GM21423 (cell line): Measurements from ENCODE around the gene TRPC4AP.

Experiments
- ATAC-seq: cut with Tn5 transposase; IDR thresholded peaks from one replicate; pipeline ENCODE4 v1.9.1; 2021; ENCODE audit warnings: mild to moderate bottlenecking, moderate library complexity; ENCODE audit not compliant: unreplicated experiment

The TRPC4AP gene

DNA sequence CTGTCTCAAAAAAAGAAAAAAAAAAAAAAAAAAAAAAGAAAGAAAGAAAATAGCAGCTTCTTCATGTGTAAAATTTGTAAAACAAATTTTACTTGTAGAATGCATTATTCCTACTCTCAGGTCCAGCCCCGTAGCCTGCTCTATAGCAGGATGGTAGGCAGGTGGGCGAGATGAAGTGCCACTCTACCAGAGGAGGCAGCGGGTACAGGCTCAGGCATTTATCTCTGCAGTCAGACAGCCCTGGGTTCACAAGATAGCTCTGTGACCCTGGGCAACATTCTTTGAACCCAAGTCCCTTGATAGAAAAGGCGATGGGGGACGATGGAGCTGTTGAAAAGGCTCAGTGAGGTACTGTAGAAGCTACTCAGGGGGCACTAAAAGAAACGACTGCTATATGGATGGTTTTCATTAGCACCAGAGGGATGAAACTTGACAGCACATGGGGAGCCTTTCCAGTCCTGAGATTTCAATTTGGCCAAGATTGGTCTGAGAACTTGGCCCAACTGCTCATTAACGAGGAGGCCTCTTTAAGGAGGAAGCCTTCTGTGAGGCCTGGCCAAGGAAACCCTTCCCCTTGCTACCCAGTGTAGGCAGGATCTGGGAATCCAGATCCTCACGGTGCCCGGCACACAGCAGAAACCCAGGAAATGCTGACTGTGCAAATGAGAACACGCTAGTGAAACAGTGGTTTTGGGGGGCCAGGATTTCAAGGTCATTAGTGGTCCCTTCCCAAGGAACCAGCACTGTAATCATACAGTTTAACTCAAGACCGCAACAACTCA, 73.8 kb downstream of the TRPC4AP start:
- ATAC-seq: no peak

DNA sequence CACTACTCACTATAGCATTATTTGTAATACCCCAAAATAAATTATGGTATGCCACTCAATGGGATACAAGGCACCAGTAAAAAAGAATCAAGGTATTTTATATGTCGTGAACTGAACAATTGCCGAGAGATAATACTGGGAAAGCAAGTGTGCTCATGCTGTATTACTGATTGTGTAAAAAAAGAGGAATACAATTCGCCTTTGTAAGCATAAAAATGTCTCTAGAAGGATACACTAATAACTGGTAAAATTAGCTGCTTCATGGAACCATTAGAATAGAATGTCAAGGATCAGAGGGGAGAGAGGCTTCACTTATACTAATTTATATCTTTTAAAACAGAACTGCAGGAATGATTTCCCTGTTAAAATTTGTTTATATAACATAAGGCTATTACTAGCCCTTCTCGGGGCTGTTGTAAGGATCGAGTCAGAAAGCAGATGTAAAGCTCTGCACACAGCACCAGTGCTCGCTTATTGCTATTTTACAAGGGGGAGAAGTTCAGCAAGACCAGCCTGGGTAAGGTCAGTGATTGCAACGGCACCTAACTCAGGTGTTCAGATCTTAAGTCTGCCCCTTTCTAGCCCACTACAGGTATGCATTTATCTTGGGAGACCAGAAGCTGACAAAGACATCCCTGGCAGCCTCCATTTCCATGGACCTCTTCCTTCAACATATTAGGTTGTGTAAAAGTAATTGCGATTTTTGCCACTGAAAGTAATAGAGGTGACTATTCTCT, 75.3 kb downstream of the TRPC4AP start:
- ATAC-seq: no peak

DNA sequence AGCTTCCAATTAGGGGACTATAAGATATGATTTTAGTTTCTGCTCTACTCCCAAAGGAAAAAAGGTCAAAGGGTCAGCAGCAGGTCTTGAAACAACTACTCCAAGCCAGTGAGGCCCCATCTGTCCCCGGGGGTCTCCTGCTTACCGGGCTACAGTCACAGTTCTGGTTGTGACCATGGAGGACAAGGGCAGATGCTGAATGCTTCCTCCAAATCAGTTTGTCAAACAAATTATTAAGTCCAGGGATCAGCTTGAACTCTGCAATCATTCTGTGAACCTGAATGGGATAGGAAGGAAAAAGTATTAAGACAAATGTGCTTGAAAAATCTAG, 76.8 kb downstream of the TRPC4AP start:
- no peak for ATAC-seq

DNA sequence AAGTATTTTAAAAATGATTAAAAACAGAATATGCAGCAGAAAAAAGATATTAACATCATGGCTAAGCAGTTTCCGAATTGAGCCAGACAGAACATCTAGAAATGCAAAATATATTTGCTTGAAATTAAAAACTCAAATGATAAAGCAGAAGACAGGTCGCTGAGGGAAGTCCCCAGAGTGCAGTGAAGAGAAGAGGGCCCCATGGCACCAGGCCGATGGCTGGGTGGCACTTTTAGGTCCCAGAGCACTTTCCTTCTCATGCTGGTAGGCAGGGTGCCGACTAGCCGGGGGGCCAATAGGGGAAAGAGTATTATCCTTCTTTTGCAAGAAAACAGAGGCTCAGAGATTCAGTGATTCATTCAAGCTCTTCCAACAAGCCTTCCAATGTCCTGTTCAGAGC, 78.1 kb downstream of the TRPC4AP start:
- ATAC-seq: no peak

DNA sequence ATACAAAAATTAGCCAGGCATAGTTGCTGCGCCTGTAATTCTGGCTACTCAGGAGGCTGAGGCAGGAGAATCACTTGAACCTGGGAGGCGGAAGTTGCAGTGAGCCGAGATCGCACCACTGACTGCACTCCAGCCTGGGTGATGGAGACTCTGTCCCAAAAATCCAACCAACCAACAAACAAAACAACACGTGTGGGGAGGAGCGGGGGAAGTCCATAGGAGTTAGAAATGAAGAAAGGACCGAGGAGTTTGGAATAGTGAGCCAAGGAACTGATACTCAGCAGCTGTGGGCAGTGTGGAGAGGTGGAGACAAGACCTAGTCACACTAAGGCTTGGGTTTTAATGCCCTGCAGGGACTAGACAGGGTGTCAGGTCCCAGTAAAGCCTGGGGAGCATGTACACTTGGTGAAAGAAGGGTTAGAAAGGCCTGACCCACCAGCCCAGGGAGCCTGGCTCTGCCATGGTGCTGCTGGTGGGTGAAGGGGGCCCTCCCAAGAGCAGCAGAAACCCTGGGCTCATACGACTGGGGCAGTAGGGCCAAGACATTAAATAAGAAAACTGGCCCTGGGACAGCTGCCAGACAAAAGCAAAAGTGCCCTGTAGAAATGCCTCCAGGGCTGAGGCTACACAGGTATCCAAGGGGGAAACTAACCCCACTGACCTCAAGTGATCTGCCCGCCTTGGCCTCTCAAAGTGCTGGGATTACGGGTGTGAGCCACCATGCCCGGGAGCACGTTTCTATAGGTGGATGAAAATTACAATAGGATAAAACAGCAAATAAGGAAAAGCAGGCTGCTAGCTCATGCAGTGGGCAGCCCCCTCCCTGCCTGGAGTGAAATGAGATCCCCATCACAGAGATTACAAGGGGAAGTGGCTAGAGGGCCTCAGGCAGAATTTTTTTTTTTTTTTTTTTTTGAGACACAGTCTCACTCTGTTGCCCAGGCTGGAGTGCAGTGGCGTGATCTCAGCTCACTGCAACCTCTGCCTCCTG, 78.9 kb downstream of the TRPC4AP start:
- no peak for ATAC-seq

DNA sequence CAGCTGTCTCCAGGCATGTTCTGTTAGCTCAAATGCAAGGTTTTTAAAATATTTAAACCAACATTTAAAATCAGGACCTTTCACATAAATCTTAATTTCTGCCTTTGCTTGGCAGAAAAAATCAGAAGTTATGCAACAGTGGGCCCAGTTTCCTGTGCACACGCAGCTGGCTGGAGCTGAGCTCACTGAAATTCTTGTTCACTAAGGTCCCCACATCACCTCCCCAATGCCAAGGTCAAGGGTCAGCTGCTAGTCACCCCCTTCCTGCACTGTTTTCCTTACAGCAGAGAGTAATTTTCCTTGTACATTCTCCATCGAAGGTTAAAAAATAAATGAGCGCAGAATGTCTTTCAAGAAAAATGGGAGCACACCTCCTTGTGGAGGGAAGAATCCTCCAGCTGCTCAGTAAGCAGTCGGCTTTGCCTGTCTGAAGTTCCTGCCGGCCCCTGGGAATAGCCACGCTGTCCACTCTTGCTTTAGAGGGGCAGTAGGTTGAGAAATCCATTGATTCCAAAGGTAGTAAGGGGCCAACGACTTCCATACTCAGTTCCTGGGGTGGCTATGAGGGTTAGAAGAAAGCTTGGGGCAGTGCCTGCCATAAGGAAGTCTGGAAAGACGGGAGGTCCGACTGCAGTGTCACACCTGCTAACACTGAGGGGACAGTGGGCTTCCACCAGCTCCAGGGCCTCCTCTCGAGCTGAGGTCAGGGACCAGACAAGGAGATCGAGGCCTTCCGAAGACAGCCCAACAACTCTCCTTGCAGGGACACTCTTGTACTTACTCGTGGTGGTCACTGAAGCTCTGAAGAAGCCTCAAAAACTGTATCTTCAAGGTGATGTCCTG, 80.2 kb downstream of the TRPC4AP start:
- ATAC-seq: no peak

DNA sequence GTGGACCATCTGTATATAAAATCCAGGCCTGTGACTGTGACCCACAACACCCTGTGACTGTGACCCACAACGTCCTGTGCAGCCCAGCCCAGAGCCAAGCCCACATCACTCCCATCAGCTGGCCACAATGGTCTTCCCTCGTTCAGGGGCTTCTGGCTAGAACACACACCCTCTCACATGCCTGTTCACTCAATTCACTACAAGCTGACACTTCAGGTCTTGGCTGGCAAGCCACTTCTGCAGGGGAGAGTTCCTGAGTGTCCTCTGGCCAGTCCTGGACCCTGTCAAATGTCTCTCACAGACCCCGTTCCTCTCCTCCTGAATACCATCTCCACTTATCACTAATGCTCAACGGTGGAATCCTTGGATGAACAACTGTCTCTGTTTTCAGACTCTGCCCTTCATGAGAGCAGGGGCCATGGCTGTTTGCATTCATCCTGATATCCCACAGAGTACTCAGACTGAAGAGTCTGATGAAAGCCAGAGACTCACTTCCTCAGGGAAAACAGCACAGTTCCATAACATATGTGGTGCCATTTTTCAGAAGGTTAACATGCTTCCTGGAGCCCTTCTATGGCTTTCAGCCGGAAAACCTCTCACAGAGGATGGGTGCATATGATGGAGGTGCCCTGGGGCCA, 80.9 kb downstream of the TRPC4AP start:
- no peak for ATAC-seq

DNA sequence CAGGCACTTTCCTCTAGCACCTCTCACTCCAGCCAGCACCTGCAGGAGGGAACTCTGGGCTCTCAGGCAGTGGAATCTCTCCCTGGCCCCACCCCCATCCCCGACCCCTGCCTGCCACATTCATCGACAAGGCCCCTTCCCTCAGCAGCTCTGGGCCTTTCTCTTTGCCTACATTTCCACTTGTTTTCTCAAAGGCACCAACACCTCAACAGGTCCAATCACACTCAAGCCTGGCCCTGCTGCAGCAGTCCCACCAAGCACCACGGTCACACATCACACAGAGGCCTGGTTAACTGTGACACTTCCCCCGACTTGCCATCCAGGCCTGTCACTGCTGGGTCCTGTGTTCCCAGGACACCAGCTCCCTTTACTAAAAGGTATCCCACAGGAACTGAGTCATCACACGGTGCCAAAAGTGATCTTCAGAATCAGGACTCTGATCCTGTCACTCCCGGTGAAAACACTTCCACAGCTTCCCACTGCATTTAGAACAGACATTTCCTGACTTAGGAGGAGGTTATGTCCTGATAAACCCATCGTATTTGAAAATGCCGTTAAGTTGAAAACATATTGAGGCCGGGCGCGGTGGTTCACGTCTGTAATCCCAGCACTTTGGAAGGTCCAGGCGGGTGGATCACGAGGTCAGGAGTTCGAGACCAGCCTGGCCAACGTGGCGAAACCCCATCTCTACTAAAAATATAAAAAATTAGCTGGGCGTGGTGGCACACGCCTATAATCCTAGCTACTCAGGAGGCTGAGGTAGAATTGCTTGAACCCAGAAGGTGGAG, 82.0 kb downstream of the TRPC4AP start:
- no peak for ATAC-seq

DNA sequence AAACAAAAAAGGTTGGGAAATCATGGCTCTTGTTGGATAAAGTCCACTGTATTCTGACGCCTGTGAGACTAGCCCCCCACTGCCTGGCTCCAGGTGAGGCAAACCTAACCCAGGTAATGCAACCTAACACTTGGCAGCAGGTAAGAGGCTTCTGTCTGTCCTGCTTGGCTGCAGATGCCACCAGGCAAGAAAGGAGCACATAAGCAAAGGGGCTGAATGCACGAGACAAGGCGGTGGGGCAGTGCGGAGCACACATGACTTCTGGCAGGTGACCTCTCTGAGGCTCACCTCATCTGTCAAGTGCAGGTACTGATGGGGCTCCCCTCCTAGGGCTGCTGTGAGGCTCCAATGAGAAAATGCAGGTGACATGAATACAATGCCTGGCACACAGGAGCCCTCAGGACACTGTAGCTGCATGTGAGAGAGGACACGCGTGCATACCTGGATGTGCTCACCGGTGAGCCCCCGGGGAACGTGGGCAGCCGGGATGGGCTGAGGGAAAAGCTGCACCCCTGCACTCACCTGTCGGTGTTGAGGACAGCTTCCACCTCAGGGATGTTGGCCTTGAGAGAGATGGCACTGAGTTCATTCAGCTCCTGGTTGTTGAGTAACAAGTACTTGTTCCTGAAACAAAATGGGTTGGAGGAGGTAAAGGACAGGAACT, 82.8 kb downstream of the TRPC4AP start:
- ATAC-seq: no peak

DNA sequence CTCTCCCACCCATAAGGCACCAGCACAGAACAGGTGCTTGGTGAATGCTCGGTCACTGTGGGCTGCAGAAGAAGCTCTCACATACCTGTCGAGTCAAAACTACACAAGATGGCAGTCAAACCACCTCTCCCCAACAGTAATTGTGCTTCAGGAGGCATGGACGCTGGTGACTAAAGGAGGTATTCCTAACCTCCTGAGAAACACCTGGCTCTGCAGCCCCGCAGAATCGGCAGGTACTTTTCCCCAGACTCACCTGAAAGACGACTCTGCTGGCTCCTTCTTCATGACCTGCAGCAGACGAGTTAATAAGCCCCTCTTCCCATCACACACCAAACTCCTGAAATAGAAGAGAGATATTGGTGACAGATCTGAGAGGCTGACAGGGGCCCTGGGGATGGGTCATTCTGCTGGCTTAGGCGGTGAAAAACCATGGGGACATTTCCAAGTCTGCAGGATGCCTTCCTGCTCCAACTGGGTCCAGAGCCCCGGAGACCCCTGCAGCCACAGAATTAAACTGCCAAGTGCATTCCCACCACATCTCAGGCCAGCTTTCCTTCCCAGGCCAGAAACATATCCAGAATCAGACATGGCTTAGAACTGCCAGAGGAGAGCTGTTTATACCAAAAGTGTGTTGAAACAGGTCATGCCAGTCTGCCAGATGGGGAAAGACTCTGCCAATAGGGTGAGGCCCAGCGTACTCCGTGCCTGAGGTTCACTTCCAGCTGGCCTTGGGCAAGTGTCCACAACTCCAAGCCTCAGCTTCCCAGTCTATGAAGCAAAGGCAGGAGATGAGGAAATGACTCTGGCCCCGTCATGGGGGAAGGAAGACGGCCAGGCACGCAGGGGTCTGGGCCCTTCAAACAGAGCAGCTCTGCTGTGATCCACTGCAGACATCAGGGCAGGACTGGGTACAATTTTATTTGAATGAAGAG, 83.9 kb downstream of the TRPC4AP start:
- no peak for ATAC-seq

DNA sequence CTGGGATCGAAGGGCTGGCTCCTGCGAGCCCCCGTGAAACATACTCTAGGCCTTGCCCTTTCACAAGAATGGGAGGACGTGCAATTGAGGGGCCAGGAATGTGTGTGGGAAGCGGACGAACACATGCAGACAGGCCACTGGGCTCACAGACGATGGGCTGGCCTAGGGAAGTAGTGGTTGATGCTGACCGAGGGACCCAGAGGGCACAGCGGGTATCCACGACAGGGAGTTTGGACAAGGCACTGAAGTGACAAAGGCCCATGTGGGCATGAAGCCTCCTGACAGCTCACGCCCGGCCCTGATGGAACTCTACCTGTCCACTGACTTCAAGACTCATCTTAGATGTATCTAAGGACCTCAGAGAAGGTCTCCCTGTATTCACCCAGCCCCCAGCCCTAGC, 84.7 kb downstream of the TRPC4AP start:
- no peak for ATAC-seq

DNA sequence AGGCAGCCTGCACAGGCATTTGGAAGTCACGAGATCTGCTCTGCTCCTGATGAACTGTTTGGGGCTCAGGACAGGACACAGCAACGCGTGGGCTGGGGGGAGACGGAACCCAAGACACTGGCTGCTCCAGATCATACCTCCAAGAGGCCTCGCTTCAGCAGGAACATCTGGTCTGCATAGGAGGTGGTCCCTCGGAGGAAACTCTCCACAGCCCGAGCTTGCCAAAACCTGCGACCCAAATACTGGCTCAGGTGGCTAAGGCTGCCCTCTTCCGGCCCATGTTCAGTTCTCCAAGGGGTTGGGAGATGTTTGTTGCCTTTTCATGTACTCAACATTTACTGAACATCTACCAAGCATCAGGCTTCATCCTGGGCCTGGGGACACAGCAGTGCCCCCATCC, 85.2 kb downstream of the TRPC4AP start:
- ATAC-seq: no peak

DNA sequence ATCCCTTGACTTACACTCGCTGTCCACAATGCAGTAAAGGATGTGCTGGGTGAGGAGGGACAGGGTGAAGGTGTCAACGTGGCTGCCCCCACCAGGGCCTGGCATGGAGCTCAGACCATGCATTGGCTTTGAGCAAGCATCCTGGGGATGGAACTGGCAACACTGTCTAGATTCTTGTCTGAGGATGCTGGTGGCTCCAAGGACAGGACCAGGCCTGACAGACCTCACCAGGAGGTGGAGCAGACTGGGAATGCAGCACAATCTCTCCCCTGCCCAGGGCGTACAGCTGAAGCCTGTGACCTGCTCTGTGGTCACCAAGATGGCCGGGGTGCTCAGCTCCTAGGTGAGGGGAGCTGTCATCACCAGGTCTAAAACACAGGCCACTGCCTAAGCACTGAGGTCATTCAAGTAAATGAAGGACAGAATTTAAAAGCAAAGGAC, 86.1 kb downstream of the TRPC4AP start:
- ATAC-seq: no peak

DNA sequence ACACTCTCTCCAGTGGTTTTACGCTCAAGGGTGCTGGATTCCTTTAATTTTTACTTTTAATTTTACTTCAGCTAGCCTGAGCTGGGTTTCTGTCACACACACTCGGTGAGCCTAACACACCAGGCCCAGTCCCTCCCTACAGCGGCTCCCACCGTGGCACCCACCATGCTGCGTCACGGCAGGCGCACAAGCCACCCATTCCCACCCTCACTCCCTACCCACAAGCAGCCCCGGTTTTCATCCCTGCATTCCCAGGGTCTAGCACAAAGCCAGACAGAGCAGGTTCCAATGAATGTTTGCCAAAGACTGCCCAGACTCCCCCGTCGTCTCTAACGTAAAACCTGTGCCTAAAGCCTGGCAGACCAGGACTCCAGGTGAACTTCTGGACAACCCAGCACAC, 86.6 kb downstream of the TRPC4AP start:
- ATAC-seq: no peak

DNA sequence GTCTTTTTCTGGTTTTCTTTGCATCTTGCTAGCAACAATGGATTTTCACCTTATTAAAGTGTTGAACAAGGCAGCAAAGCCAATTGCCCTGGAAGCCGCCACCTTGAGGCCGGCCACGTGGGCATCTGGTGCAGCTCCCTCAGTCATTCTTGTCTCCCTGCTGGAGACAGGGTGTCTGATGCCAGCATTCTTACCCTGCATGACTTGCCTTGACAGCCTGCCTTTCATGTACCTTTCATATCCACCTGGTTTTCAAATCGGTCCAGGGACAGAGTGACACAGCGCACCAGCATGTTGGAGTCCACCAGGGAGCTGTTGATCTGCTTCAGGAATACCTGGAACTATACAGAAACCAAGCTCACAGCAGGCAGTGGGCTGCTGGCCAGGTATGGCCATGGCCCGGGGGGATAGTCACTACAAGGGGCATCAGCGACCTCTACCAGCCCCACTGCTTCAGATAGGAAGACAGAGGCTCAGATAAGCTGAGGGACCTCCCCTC, 87.1 kb downstream of the TRPC4AP start:
- no peak for ATAC-seq

DNA sequence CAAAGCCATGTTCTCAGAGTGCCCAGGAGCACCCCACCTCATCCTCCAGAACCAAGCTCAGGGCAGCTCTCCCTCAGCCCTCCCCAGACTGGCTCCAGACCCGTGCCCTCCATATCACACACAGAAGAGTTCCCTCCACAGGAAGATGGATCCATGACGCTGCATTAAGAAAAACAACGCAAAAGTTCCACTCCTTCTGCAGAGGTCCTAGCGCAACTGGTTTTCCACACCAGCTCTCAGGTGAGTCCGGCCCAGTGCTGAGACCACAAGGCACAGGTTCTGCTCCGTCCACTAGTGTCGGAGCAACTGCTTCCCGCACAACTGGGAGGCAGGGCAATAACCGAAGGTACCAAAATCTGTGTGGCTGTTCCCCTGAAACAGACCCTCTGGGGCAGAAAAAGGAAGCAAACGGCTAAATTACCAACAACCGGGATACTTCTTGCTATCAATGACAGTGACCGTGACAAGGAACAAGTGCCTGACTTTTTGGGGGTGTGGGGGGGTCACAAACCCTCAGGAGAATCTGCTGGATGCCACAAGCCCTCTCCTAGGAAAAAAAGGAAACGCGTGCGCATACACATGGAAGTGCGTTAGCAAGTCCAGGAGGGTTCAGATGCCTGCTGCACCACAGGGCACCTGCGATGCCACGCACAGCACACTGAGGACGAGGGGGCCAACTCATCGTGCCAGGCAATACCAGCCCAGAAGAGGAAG, 87.7 kb downstream of the TRPC4AP start:
- no peak for ATAC-seq
